Activated CD4-positive, alpha-beta T cell treated with anti-CD3 and anti-CD28 coated beads, Interleukin-2, amount 50 U/mL, for 1 hour (primary cell): ENCODE results near the gene TMEM252.

Experiments
- DNase-seq: peaks from one replicate; pipeline ENCODE4 v3.0.0-alpha.2; 2020

Gene TMEM252

DNA sequence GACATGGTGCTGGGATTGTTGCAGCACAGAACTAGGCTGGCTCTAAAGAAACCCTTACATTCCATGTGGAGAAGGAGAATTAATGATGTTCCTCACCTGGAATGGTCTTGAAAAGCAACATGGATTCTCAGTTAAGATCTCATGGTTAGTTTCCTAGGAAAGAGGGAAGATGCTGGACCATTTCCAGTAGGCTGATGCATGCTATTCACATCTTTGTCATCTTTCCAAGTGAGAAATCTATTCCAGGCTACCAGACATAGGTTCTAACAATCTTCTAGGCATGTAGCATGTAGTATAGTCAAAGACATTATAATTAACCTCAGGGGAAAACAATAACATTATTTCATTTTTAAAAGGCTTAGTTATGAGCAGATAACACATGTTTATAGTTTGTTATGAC is 44.3 kb downstream of the TMEM252 start:
- DNase-seq = no peak

DNA sequence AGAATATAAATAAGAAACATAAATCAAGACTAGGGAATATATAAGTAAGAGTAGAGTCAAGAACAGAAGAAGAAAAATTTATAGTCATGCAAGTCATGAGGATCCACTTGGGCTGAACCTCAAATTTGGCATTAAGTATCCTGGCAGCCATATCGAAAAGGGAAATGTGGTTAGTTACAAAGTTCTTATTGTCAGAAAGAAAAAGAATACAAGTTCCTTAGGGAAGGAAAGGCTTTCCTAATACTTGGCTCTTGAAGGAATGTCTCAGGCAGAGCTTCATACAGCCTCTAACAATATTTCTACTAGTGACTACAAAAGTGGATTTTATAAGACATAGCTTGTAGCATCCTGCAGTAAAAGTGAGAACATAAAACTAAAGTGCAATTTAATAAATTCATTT is 45.4 kb downstream of the TMEM252 start:
- DNase-seq = no peak

DNA sequence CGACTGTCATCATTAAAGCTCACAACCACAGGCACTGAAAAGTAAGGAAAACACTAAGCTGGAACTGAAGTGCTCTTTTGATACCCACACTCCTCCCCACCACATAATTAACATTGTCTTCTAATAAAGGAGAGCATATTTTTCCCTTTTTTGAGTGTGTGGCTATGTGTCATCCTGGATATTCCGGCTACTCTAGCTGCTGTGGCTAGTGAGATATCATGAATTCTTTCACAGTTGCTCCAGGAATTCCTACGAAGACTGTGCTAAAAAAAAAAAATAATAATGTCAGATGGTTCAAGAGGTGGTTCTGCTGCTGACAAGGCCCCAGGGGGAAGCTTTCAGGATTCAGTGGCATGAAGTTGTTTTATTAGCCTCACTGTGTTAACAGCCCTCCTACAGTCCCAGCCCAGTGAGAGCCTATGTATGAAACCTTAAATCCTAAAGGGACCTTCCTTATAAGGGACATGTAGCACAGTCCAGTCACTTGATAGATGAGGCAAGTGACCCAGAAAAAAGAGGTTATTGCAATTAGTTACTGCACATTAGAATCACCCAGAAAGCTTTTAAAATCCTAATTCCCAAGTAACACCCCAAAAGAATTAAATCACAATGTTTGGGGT is 46.6 kb downstream of the TMEM252 start:
- no peak for DNase-seq

DNA sequence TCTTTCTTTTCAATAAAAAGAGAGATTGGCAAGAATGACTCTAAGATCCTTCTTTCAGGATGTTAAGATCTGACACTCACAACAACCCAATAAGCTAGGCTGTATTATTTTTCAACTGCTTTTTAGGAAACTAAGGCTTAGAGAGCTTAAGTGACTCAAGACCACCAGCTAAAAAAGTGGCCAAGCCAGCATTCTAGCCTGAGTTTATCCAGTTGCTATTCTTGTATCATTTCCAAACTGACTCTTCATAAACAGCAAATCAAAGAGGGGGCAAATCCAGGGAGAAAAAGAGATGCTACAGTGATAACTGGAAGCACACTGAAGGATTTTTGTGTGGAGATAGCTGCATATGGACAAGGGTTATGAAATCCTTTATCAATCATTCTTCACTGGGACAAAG is 47.1 kb downstream of the TMEM252 start:
- no peak for DNase-seq

DNA sequence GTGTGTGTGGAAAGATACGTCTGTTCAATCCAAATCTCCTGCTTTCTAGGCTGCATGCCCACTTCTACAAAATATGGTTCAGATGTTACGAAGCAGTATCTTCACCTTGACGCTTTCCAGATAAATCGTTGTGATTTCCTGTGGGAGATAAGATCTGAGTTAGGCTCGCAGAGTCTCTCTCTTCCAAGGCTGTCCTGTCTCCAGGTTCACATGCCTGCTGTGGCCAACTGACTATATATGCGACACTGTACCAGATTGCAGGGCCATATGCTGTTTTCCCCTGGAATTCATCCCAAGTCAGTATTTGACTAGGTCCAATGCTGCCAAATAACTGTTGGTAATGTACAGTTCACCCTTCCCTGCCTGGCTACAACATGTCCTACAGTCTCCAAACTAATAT is 47.9 kb downstream of the TMEM252 start:
- no peak for DNase-seq

DNA sequence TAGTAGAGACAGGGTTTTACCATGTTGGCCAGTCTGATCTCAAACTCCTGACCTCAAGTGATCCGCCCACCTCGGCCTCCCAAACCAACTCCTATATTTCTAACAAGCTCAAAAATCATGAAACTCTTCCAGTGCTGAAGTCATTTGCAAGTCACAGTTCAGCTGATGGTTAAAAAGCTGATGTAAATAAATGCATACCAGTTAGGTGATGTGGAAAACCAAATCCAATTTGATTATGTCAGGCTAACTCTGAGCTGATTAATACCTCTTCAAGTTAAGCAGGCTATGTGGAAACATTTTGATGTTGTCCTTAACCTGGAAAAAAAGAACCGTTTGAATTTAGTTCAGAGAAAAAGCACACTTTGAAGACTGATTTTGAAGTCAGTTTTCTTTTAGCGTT is 51.0 kb downstream of the TMEM252 start:
- DNase-seq = no peak

DNA sequence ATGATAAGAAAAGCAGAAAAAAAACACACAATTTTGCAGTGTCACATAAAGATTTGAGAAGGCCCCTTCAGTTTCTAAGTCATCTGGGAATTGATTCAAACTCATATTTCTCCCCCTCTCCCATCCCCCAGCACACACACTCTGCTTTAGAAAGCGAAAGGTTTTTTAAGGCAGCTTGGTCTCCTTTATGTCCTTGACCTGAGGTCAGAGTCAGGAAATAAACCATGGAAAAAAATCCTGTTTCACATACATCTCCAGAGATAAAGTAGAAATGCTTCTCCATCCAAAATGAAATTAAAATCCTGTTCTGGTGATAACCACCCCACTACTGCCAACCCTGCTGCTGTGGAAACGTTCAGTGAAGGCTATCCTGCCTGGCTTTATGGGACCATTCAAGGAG is 52.6 kb downstream of the TMEM252 start:
- DNase-seq = no peak
